Stimulated activated CD4-positive, alpha-beta T cell treated with anti-CD3 and anti-CD28 coated beads, Interleukin-1b, Interleukin-23, amount 100 ng/mL, for 4 hours (primary cell): Measurements from ENCODE around the gene GOLGA6L10.
"Not testable (repeated sequence)": the region's sequence is repeated elsewhere in the genome, so short reads cannot be mapped to it uniquely, and the experiment has no call there.

Experiments used
- DNase-seq, 2 donors: peaks; one replicate each; pipeline ENCODE4 v3.0.0-alpha.2; 2020; ENCODE audit warnings: low read depth in 2 of 2

Gene GOLGA6L10

GRCh38 chr15:82318281-82318680, 31.0 kb downstream of the GOLGA6L10 start:
- not testable (repeated sequence) for DNase-seq

- not testable (repeated sequence) for DNase-seq
Measured at GRCh38 chr15:82317516-82317915, 31.8 kb downstream of the GOLGA6L10 start.

- no peak for DNase-seq
Measured at GRCh38 chr15:82317091-82317489, 32.2 kb downstream of the GOLGA6L10 start.

GRCh38 chr15:82316247-82317090, 32.8 kb downstream of the GOLGA6L10 start:
- not testable (repeated sequence) for DNase-seq

- no peak for DNase-seq
Measured at GRCh38 chr15:82315519-82316246, 33.6 kb downstream of the GOLGA6L10 start.

- no peak for DNase-seq
Measured at GRCh38 chr15:82314769-82315518, 34.3 kb downstream of the GOLGA6L10 start.

- not testable (repeated sequence) for DNase-seq
Measured at GRCh38 chr15:82313951-82314768, 35.1 kb downstream of the GOLGA6L10 start.

- DNase-seq = no peak
Measured at GRCh38 chr15:82313446-82313845, 35.8 kb downstream of the GOLGA6L10 start.

GRCh38 chr15:82312586-82313349, 36.5 kb downstream of the GOLGA6L10 start:
- DNase-seq = no peak

GRCh38 chr15:82311321-82311720, 38.0 kb downstream of the GOLGA6L10 start:
- not testable (repeated sequence) for DNase-seq

- DNase-seq = no peak
Measured at GRCh38 chr15:82309802-82310201, 39.5 kb downstream of the GOLGA6L10 start.

GRCh38 chr15:82307714-82308081, 41.6 kb downstream of the GOLGA6L10 start:
- no peak for DNase-seq

- no peak for DNase-seq
Measured at GRCh38 chr15:82306791-82307713, 42.2 kb downstream of the GOLGA6L10 start.

- DNase-seq = no peak
Measured at GRCh38 chr15:82305621-82306048, 43.6 kb downstream of the GOLGA6L10 start.

- DNase-seq = no peak
Measured at GRCh38 chr15:82304778-82305090, 44.5 kb downstream of the GOLGA6L10 start.

- DNase-seq = no peak
Measured at GRCh38 chr15:82303956-82304777, 45.1 kb downstream of the GOLGA6L10 start.

- no peak for DNase-seq
Measured at GRCh38 chr15:82301296-82302016, 47.8 kb downstream of the GOLGA6L10 start.

- no peak for DNase-seq
Measured at GRCh38 chr15:82300883-82301282, 48.4 kb downstream of the GOLGA6L10 start.
